Common myeloid progenitor, CD34-positive (primary cell): ENCODE measurements around the gene TOP1.

Experiments used
- CTCF ChIA-PET: fragments of 350-600 bp; sonication (Branson Sonifier 250); formaldehyde crosslinking; loops from one replicate; lab custom pipeline; 2021; ENCODE audit warnings: antibody characterized with exemption; lab: Charles Lee
- POLR2A ChIA-PET: fragments of 350-600 bp; sonication (Branson Sonifier 250); formaldehyde crosslinking; loops from one replicate; lab custom pipeline; 2021; ENCODE audit warnings: antibody characterized with exemption; lab: Charles Lee
- DNase-seq, 3 donors: peaks; one replicate each; pipeline versions ENCODE4 v3.0.0 to v3.0.0-alpha.2; 2013
- H3K27ac ChIP-seq, 2 experiments: 1 replicate in 1 of 2; 2 replicates in 1 of 2; pipeline ENCODE4 v1.7.0; 2013; ENCODE audit warnings: inconsistent platforms in 2 of 2, low read length in 2 of 2, mild to moderate bottlenecking in 2 of 2, low read depth in 1 of 2, moderate library complexity in 1 of 2; ENCODE audit not compliant: severe bottlenecking in 2 of 2, insufficient read depth in 1 of 2, poor library complexity in 1 of 2
- H3K27me3 ChIP-seq, 5 experiments: replicated peaks in 2 of 5; 1 replicate in 3 of 5; 2 replicates in 2 of 5; pipeline versions ENCODE4 v1.6.1 to v1.7.0; 2013; ENCODE audit warnings: low read length in 4 of 5, mild to moderate bottlenecking in 2 of 5, moderate library complexity in 2 of 5, inconsistent platforms in 1 of 5; ENCODE audit not compliant: insufficient read depth in 5 of 5, control insufficient read depth in 4 of 5
- H3K36me3 ChIP-seq, 4 experiments: 1 replicate in 2 of 4; 2 replicates in 2 of 4; pipeline versions ENCODE4 v1.6.1 to v1.7.0; 2013; ENCODE audit warnings: low read length in 3 of 4, control low read depth in 1 of 4, mild to moderate bottlenecking in 1 of 4; ENCODE audit not compliant: control insufficient read depth in 4 of 4, insufficient read depth in 4 of 4
- H3K4me1 ChIP-seq, 4 experiments: 1 replicate in 3 of 4; 2 replicates in 1 of 4; pipeline versions ENCODE4 v1.6.1 to v1.7.1; 2013; ENCODE audit warnings: low read length in 3 of 4, mild to moderate bottlenecking in 3 of 4, control low read depth in 1 of 4, inconsistent platforms in 1 of 4, moderate library complexity in 1 of 4; ENCODE audit not compliant: control insufficient read depth in 4 of 4, insufficient read depth in 4 of 4; ENCODE audit errors: control extremely low read depth in 1 of 4
- H3K4me3 ChIP-seq, 7 experiments: 1 replicate in 4 of 7; 2 replicates in 3 of 7; pipeline versions ENCODE4 v1.5.1 to v1.7.0; 2013; ENCODE audit warnings: mild to moderate bottlenecking in 7 of 7, low read length in 6 of 7, moderate library complexity in 6 of 7, inconsistent platforms in 2 of 7, low read depth in 2 of 7, control low read depth in 1 of 7; ENCODE audit not compliant: insufficient read depth in 4 of 7, control insufficient read depth in 1 of 7; ENCODE audit errors: extremely low read depth in 1 of 7
- H3K9me3 ChIP-seq, 5 experiments: 1 replicate in 4 of 5; 2 replicates in 1 of 5; pipeline versions ENCODE4 v1.6.1 to v1.7.1; 2013; ENCODE audit warnings: low read length in 4 of 5, mild to moderate bottlenecking in 2 of 5, inconsistent platforms in 1 of 5, low read depth in 1 of 5, moderate library complexity in 1 of 5; ENCODE audit not compliant: control insufficient read depth in 4 of 5, insufficient read depth in 2 of 5; ENCODE audit errors: control extremely low read depth in 1 of 5
- WGBS: methylation state at CpG from one replicate; pipeline ENCODE4 v1.1.5; 2013; ENCODE audit not compliant: insufficient coverage; 5-methylcytosine and 5-hydroxymethylcytosine counted together

TOP1 gene

DNA sequence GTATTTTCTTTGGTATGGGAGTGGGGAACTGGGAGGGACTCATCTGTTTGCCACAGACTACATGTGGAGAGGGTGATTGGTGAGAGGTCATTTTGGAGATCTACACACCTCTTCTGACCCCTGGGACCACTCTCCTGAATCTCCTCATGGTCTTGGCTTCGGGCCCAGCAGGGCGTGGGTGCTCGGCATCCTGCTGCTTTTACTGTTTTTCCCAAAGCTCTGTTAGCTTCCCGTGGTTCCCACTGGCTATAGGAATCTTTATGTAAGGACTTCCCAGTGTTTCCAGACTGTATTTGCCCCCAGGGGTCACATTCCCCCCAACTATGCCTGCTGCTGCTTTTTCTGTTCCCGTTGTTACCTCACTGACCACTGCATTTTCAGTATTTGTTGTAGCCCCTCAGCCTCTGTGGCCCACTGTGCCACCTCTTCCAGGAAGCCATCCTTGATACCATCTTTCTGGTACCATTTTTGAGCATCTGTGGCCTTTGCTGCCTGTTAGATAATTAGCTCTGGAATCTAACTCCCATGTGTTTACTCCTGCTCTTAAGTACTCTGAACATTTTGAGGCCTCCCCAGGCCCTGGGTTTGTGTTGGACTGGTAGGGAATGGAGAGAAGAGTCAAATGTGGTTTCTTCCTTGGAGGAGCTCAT lies 123.6 kb downstream of the TOP1 start:
- no peak for DNase-seq
- Histone ChIP-seq H3K36me3 (no peaks in the 10 kb centered on the region), H3K9me3 (no peaks in the 10 kb centered on the region), H3K4me1 (peaks cover 0 to 23% (median 15%) of the 10 kb centered on the region in 4 experiments), H3K4me3 (no peak overlapping the region), H3K27ac (no peak overlapping the region), H3K27me3 (peaks cover 0 to 57% (median 5%) of the 10 kb centered on the region in 5 experiments)
- ChIA-PET CTCF (interaction anchor here (0.9 to 3.8 kb wide), 6 partner anchors 8 to 188 kb away, joined by 3 to 14 read pairs (median 6); partner anchors contain the start of gene LPIN3), POLR2A (interaction anchor here (1.1 kb wide), 1 partner anchor 10 kb away, joined by 3 read pairs; no protein-coding TSS in a partner anchor)
- WGBS, result 87% methylated on average over 5 of the region's 5 CpGs

DNA sequence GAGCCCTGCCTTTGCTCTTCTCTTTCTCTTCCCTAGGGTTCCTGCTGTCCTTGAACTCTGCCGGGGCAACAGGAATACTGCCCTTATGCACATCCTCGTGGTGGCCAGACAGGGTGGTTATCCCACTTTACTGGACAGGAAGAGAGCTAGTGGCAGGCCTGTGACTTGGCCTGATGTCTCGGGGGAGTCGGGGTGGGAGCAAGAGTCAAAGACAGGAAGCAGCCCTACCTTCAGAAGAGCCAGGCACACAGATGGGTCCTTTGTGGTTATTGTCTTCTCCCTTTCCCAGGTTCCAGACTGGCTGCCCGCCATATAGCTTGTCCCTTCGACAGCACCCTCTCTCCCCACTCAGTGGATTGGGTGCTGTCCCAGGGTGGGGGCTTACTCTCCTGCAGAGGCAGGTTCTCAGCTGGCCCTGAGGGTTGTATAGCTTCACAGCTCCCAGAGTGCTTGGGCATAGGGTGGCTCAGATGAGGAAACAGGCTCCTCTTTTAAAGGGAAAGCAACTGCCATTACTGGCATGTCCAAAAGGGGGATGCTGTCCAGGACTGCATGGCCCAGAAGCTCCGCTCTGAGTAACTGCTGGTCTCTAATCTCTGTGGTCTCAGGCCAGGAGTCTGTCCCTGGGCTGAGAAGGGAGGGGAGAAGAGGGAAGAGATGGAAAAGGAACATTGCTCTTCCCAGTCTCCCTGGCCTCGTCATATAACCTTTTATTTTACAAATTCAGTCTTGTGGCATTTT lies 126.0 kb downstream of the TOP1 start:
- Histone ChIP-seq H3K4me1 (peaks cover 0 to 28% (median 17%) of the 10 kb centered on the region in 4 experiments), H3K27me3 (peaks cover 0 to 68% (median 15%) of the 10 kb centered on the region in 5 experiments), H3K36me3 (no peaks in the 10 kb centered on the region), H3K4me3 (no peak overlapping the region), H3K9me3 (no peaks in the 10 kb centered on the region), H3K27ac (no peak overlapping the region)
- no peak for DNase-seq
- ChIA-PET CTCF (interaction anchor here (1.0 to 5.0 kb wide), 6 partner anchors 11 to 19 kb away, joined by 3 to 19 read pairs (median 4); partner anchors contain the start of gene PLCG1), POLR2A (no interaction called here)
- 94% methylated on average over 6 of the region's 8 CpGs for WGBS

DNA sequence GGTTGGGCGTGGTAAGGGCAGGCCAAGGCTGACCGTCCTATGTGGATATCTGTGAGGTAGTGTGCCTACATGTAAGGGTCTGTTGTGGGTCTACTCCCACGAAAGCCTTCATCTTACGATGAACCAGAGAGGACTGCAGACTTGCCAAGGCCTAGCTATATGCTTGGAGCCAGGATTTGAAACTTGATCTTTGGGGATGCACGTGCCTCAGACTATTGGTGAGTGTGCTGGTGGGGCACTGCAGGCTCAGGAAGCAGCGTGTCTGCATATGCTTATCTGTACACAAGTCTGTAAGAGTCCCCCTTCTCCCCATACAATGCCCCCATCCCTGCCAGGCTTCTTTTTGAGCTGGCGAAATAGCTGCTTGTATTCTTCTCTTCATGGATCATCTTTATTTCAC lies 126.6 kb downstream of the TOP1 start:
- DNase-seq, result no peak

DNA sequence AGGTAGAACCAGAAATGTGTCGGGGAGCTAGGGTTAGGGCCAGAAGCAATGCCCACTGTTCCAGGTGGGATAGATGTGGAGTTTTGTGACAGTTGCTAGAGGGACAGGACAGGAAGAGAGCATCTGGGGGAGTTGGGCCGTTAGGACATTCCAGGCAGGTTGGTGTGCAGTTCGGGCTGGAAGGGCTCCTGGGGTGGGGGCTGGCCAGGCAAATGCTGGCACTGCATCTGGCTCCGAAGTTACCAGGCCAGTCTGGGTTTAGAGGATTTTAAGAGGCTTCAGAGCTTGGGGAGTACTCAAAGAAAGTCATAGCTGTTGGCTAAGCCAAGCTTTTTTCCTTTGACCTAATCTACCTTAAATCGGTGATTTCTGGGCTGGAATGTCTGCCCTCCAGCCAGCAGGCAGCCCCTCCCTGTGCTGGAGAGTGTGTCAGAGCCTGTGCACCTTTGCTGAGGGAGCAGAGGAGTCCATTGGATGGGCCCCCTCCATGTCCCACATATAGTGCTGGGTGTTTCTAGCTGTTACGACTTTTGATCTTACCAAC lies 129.5 kb downstream of the TOP1 start:
- no peak overlapping the region for H3K4me3 ChIP-seq
- no peak for DNase-seq
- no peaks in the 10 kb centered on the region for H3K9me3 ChIP-seq
- 96% methylated on average over 5 of the region's 6 CpGs for WGBS
- POLR2A ChIA-PET, result no interaction called here
- peaks cover 0 to 11% (median 4%) of the 10 kb centered on the region in 4 experiments for H3K36me3 ChIP-seq
- H3K27me3 ChIP-seq, result peaks cover 0 to 81% (median 26%) of the 10 kb centered on the region in 5 experiments
- peaks cover 0 to 14% (median 5%) of the 10 kb centered on the region in 4 experiments for H3K4me1 ChIP-seq
- no peak overlapping the region for H3K27ac ChIP-seq
- CTCF ChIA-PET, result interaction anchor here (1.5 to 5.0 kb wide), 5 partner anchors 13 to 181 kb away, joined by 4 to 22 read pairs (median 10); no protein-coding TSS in a partner anchor

More for the DNA sequence above, 126.6 kb downstream of the TOP1 start:
- CTCF ChIA-PET, result interaction anchor here (1.0 to 5.0 kb wide), 8 partner anchors 9 to 20 kb away, joined by 3 to 22 read pairs (median 4); partner anchors contain the start of gene PLCG1
- Histone ChIP-seq H3K9me3 (no peaks in the 10 kb centered on the region), H3K27me3 (peaks cover 0 to 75% (median 16%) of the 10 kb centered on the region in 5 experiments), H3K4me1 (peaks cover 0 to 24% (median 15%) of the 10 kb centered on the region in 4 experiments), H3K4me3 (no peak overlapping the region), H3K36me3 (peaks cover 0 to 4% (median 0%) of the 10 kb centered on the region in 4 experiments), H3K27ac (no peak overlapping the region)
- WGBS, result 88% methylated on average over 7 of the region's 7 CpGs
- POLR2A ChIA-PET, result no interaction called here

DNA sequence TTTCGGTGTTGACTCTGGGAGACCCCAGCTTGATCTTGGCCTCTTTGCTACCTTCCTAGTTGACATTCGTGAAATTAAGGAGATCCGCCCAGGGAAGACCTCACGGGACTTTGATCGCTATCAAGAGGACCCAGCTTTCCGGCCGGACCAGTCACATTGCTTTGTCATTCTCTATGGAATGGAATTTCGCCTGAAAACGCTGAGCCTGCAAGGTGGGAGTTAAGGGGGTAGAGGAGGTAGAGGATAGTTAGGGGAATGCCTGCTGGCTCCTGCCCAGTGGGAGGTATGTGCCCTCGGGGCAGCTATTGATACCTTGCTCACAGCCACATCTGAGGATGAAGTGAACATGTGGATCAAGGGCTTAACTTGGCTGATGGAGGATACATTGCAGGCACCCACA lies 130.9 kb downstream of the TOP1 start:
- no peaks in the 10 kb centered on the region for H3K9me3 ChIP-seq
- POLR2A ChIA-PET, result no interaction called here
- H3K4me3 ChIP-seq, result no peak overlapping the region
- DNase-seq, result no peak
- H3K27me3 ChIP-seq, result peaks cover 0 to 88% (median 31%) of the 10 kb centered on the region in 5 experiments
- H3K4me1 ChIP-seq, result peaks cover 0 to 14% (median 5%) of the 10 kb centered on the region in 4 experiments
- CTCF ChIA-PET, result interaction anchor here (1.1 to 4.7 kb wide), 3 partner anchors 9 to 73 kb away, joined by 3 to 22 read pairs (median 3); no protein-coding TSS in a partner anchor
- 100% methylated on average over 9 of the region's 10 CpGs for WGBS
- H3K27ac ChIP-seq, result no peak overlapping the region
- H3K36me3 ChIP-seq, result peaks cover 0 to 25% (median 14%) of the 10 kb centered on the region in 4 experiments

DNA sequence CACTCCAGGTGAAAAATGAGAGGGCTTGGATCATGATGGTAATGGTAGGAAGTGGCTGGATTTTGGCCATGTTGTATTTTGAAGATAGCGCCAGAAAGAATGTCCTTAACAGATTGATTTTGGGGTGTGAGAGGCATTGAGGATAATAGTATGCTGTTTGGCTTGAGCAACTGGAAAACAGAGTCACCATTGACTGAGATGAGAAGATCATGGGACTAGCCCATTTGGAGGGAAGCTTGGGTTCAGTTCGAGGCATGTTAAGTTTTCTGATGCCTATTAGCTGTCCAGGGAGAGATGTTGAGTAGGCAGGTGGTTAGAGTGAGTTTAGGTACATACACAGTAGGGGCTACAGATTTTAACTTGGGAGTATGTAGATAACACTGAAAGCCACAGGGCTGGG lies 132.1 kb downstream of the TOP1 start:
- Histone ChIP-seq H3K9me3 (no peaks in the 10 kb centered on the region), H3K4me1 (peaks cover 0 to 14% (median 5%) of the 10 kb centered on the region in 4 experiments), H3K36me3 (peaks cover 0 to 37% (median 21%) of the 10 kb centered on the region in 4 experiments), H3K4me3 (no peak overlapping the region), H3K27me3 (peaks cover 0 to 89% (median 38%) of the 10 kb centered on the region in 5 experiments), H3K27ac (no peak overlapping the region)
- ChIA-PET POLR2A (no interaction called here), CTCF (interaction anchor here (1.5 kb wide), 1 partner anchor 64 kb away, joined by 4 read pairs; no protein-coding TSS in a partner anchor)
- 100% methylated on average over 2 of the region's 2 CpGs for WGBS
- no peak for DNase-seq
